K562 (cell line): ENCODE measurements around the gene DENND6A. TPM values are rescaled to one million over a fixed set of nuclear protein-coding genes. Genes with fewer than 3 reads are reported as not detected.

Experiments
- ATAC-seq: fragments of 200-7000 bp; cut with Tn5 transposase; 3 replicates; pipeline ENCODE4 v1.9.1; 2020; ENCODE audit warnings: moderate library complexity
- BruUV-seq: library from RNA; stranded (reverse); fragments of 400-500 nt; replicated peaks from 2 replicates; lab custom pipeline; 2021; lab: Mats Ljungman, UMichigan
- CTCF ChIA-PET: fragments of 300-600 bp; formaldehyde crosslinking; extraction: SDS; loops from one replicate; lab custom pipeline; 2021; ENCODE audit warnings: low intra/inter-chr PET ratio; lab: Yijun Ruan, JAX
- POLR2A ChIA-PET: fragments of 300-600, 350-650 bp; sonication (Branson Sonifier 250); formaldehyde crosslinking; extraction: SDS; loops from one replicate; lab custom pipeline; 2021; ENCODE audit warnings: antibody characterized with exemption, inconsistent platforms; lab: Yijun Ruan, JAX
- DNase-seq, 4 experiments: peaks; one replicate each; pipeline versions ENCODE4 v3.0.0 to v3.0.0-alpha.2; 2011 to 2018; ENCODE audit warnings: low spot score in 3 of 4, mixed read lengths in 3 of 4; ENCODE audit errors: extremely low read depth in 1 of 4
- FAIRE-seq: peaks from 2 replicates; lab custom pipeline; 2011; peaks lifted over from hg19 to GRCh38; lab: Jason Lieb, UNC
- H2AFZ ChIP-seq: 2 replicates; pipeline ENCODE4 v1.6.0; 2011; ENCODE audit warnings: low read depth, low read length, control low read depth, inconsistent platforms
- H3K27ac ChIP-seq: fragments of 200-600 bp; 3 replicates; pipeline ENCODE4 v1.8.0; 2011; ENCODE audit warnings: low read depth, mild to moderate bottlenecking, control low read depth, inconsistent platforms, low read length, moderate library complexity, mixed read lengths; ENCODE audit errors: extremely low read depth
- H3K27me3 ChIP-seq, 2 experiments: fragments of 300-600 bp in 1 of 2; 2 replicates in 1 of 2; 3 replicates in 1 of 2; pipeline versions ENCODE4 v1.6.0 to v1.8.0; 2011; ENCODE audit warnings: inconsistent platforms in 2 of 2, low read length in 2 of 2, mild to moderate bottlenecking in 1 of 2, mixed read lengths in 1 of 2, moderate library complexity in 1 of 2; ENCODE audit not compliant: control insufficient read depth in 2 of 2, insufficient read depth in 2 of 2
- H3K36me3 ChIP-seq: fragments of 300-600 bp; 3 replicates; pipeline ENCODE4 v1.8.0; 2011; ENCODE audit warnings: mild to moderate bottlenecking, low read length, inconsistent platforms; ENCODE audit not compliant: control insufficient read depth, insufficient read depth
- H3K4me1 ChIP-seq, 2 experiments: fragments of 200-600 bp in 1 of 2; replicated peaks in 1 of 2; 2 replicates in 1 of 2; 3 replicates in 1 of 2; pipeline versions ENCODE4 v1.5.1 to v1.8.0; 2011; ENCODE audit warnings: inconsistent platforms in 2 of 2, low read length in 2 of 2, mild to moderate bottlenecking in 1 of 2, mixed read lengths in 1 of 2, moderate library complexity in 1 of 2; ENCODE audit not compliant: control insufficient read depth in 2 of 2, insufficient read depth in 2 of 2
- H3K4me2 ChIP-seq: 2 replicates; pipeline ENCODE4 v1.6.1; 2011; ENCODE audit warnings: low read length, control low read depth, inconsistent platforms, mixed read lengths; ENCODE audit not compliant: insufficient read depth
- H3K4me3 ChIP-seq: fragments of 200-600 bp; sonication (generic), shearing (Covaris generic); 2 replicates; pipeline ENCODE4 v1.5.1; 2016; ENCODE audit warnings: control low read depth, inconsistent platforms
- H3K79me2 ChIP-seq: fragments of 200-600 bp; 3 replicates; pipeline ENCODE4 v1.8.0; 2011; ENCODE audit warnings: low read length, inconsistent platforms; ENCODE audit not compliant: control insufficient read depth, insufficient read depth
- H3K9ac ChIP-seq, 2 experiments: 2 replicates each; pipeline versions ENCODE4 v1.6.0 to v1.6.1; 2011; ENCODE audit warnings: low read depth in 2 of 2, low read length in 2 of 2, control low read depth in 1 of 2, inconsistent platforms in 1 of 2, mild to moderate bottlenecking in 1 of 2, mixed read lengths in 1 of 2; ENCODE audit not compliant: insufficient read depth in 1 of 2
- H3K9me1 ChIP-seq: one replicate; pipeline ENCODE4 v1.6.0; 2011; ENCODE audit warnings: inconsistent platforms, mild to moderate bottlenecking, low read length, moderate library complexity; ENCODE audit not compliant: control insufficient read depth, insufficient read depth
- H3K9me3 ChIP-seq: replicated peaks from 2 replicates; pipeline ENCODE4 v1.5.1; 2011; ENCODE audit warnings: low read depth, low read length, inconsistent platforms; ENCODE audit not compliant: control insufficient read depth, insufficient read depth
- H4K20me1 ChIP-seq: replicated peaks from 2 replicates; pipeline ENCODE4 v1.6.1; 2011; ENCODE audit warnings: low read length, inconsistent platforms, mixed read lengths; ENCODE audit not compliant: control insufficient read depth, insufficient read depth
- ARNT ChIP-seq, 2 experiments: fragments of 450-650 bp; IDR thresholded peaks; 2 replicates each; pipeline ENCODE4 v1.6.1; 2016; ENCODE audit warnings: mild to moderate bottlenecking in 1 of 2
- HLTF ChIP-seq: fragments of 450-650 bp; IDR thresholded peaks from 2 replicates; pipeline ENCODE4 v1.6.1; 2016
- POLR3A ChIP-seq: IDR thresholded peaks from 2 replicates; pipeline ENCODE4 v1.6.1; 2011; ENCODE audit warnings: borderline replicate concordance, mild to moderate bottlenecking, moderate library complexity; ENCODE audit not compliant: insufficient read length, insufficient read depth; ENCODE audit errors: extremely low read depth
- TAF1 ChIP-seq: IDR thresholded peaks from 2 replicates; pipeline ENCODE4 v1.6.1; 2011; ENCODE audit warnings: mild to moderate bottlenecking, low read length, moderate library complexity; ENCODE audit not compliant: insufficient read depth, control insufficient read depth, severe bottlenecking; ENCODE audit errors: extremely low read depth
- TCF3 ChIP-seq: sonication (generic); formaldehyde crosslinking; IDR thresholded peaks from 2 replicates; pipeline ENCODE4 v1.4.0; 2020; ENCODE audit warnings: mild to moderate bottlenecking, missing genetic modification reagents
- ZBTB7A ChIP-seq: IDR thresholded peaks from 2 replicates; pipeline ENCODE4 v1.6.1; 2011; ENCODE audit warnings: low read depth, mild to moderate bottlenecking, low read length, moderate library complexity, borderline replicate concordance; ENCODE audit not compliant: control insufficient read depth
- ZFP1 ChIP-seq: fragments of 450-650 bp; formaldehyde crosslinking; IDR thresholded peaks from 2 replicates; pipeline ENCODE4 v1.4.0; 2020; ENCODE audit warnings: mild to moderate bottlenecking, mixed read lengths
- ZNF740 ChIP-seq, 3 experiments: fragments of 200-800 bp in 1 of 3; sonication (Bioruptor generic) in 1 of 3; sonication (generic) in 1 of 3; formaldehyde crosslinking in 1 of 3; IDR thresholded peaks; 2 replicates each; pipeline versions ENCODE4 v1.6.1 to v1.8.0; 2016 to 2022; ENCODE audit warnings: mild to moderate bottlenecking in 2 of 3, missing compliant biosample characterization in 2 of 3, missing genetic modification characterization in 2 of 3, missing genetic modification reagents in 1 of 3
- WGBS: fragments of 100-300 bp; shearing (Covaris generic); methylation state at CpG from one replicate; pipeline ENCODE4 v1.1.6; 2016; ENCODE audit warnings: low coverage, mixed read lengths; ENCODE audit not compliant: insufficient coverage; ENCODE audit errors: missing lambda C conversion rate; 5-methylcytosine and 5-hydroxymethylcytosine counted together
- in situ Hi-C: fragments of 300-500 bp; cut with MboI; formaldehyde crosslinking; loops from 4 replicates; pipeline ENCODE4 v1.15.0; 2018; ENCODE audit warnings: inconsistent platforms, mixed read lengths
- intact Hi-C: fragments of 100-400 bp; cut with micrococcal nuclease; formaldehyde crosslinking; loops from 2 replicates; pipeline ENCODE4 v1.14.2; 2022
- polyA plus RNA-seq, 8 experiments: library from polyadenylated mRNA; depleted of rRNA in 4 of 8; stranded (reverse) in 5 of 8; unstranded in 3 of 8; fragments of >200 nt; fragmentation: Nextera tagmentation in 2 of 8; fragmentation: Illumina TruSeq in 1 of 8; extraction: Ambion mirVana in 2 of 8; extraction: Trizol in 1 of 8; gene quantifications; 2 replicates each; pipeline versions ENCODE4 v1.2.1 to v1.2.3, GENCODE V29; 2011 to 2014; ENCODE audit warnings: inconsistent platforms in 1 of 8, missing spikeins in 1 of 8
- total RNA-seq, 7 experiments: library from RNA; depleted of rRNA in 6 of 7; stranded (reverse); fragments of >200 nt in 6 of 7; fragmentation: Illumina TruSeq in 2 of 7; extraction: Trizol in 2 of 7; gene quantifications; 2 replicates each; pipeline versions ENCODE4 v1.2.1 to v1.2.3, GENCODE V29; 2011 to 2021; ENCODE audit warnings: low replicate concordance in 1 of 7

Gene DENND6A
- total and polyA plus RNA-seq, 9 of the 15 experiments (the other 6 are each of a cell fraction or from before 2014, with no cell fraction given), result 1.5 to 12.7 (median 7.1) TPM

DNA sequence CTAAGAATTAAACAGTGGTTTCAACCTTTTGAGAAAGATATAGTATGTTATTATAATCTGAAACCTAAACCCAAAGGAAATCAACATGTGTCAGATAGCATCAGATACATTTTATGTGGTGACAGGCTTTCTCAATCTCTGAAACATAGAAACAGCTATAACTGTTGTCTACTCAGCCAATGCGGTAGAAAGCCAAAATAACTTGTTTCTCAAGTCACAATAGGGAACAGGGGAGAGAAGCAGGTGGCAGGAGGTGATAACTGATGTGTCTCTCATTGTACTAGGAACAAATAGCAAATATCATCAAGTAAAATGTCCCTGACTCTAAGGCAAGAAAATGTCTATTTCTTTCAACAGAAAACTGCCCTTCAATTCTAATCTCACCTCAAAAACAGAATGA, 38.6 kb downstream of the DENND6A start:
- ATAC-seq (no peak), FAIRE-seq (no peak), DNase-seq (no peak)
- Histone ChIP-seq H3K4me1 (peaks cover 0 to 3% of the 10 kb centered on the region in 2 experiments; a peak in 1 of 5 replicates), H3K4me3 (no peak overlapping the region), H3K9ac (no peak overlapping the region), H4K20me1 (no peaks in the 10 kb centered on the region), H3K27me3 (no peaks in the 10 kb centered on the region), H2AFZ (no peak overlapping the region), H3K79me2 (no peaks in the 10 kb centered on the region), H3K27ac (no peak overlapping the region), H3K36me3 (peaks cover 15% of the 10 kb centered on the region; the same call in 2 of the 3 replicates), H3K9me3 (no peaks in the 10 kb centered on the region), H3K9me1 (no peaks in the 10 kb centered on the region), H3K4me2 (no peak overlapping the region)
- BruUV-seq, result no TSS peak
- intact Hi-C loops (no loop called here), in situ Hi-C loops (no loop called here)
- ChIA-PET CTCF (no interaction called here), POLR2A (interaction anchor here (0.6 to 1.1 kb wide), 3 partner anchors 17 to 161 kb away, joined by 3 to 4 read pairs (median 3); partner anchors contain the start of gene ARF4)
- 29% methylated on average over 1 of the region's 1 CpG for WGBS
- peak; percentile 33 for TF ChIP-seq TCF3 (CRISPR knock-in tag)
- no peak for TF ChIP-seq ZBTB7A

GRCh38 chr3:57652203-57652602, 40.7 kb downstream of the DENND6A start:
- no peaks in the 10 kb centered on the region for H3K9me1 ChIP-seq
- ATAC-seq, result peak; percentile 77
- no peaks in the 10 kb centered on the region for H3K27me3 ChIP-seq
- peak overlapping the region; percentile 32; the same call in 1 of the 3 replicates for H3K27ac ChIP-seq
- no peaks in the 10 kb centered on the region for H4K20me1 ChIP-seq
- no peaks in the 10 kb centered on the region for H3K79me2 ChIP-seq
- 21% methylated on average over 3 of the region's 3 CpGs for WGBS
- H3K4me3 ChIP-seq, result no peak overlapping the region
- no peak overlapping the region for H2AFZ ChIP-seq
- H3K4me1 ChIP-seq, result peaks cover 0 to 3% of the 10 kb centered on the region in 2 experiments; a peak in 1 of 5 replicates
- intact Hi-C loops (no loop called here), in situ Hi-C loops (no loop called here)
- H3K4me2 ChIP-seq, result no peak overlapping the region
- no TSS peak for BruUV-seq
- FAIRE-seq, result peak; percentile 19
- H3K36me3 ChIP-seq, result peaks cover 13% of the 10 kb centered on the region; the same call in 2 of the 3 replicates
- ChIA-PET POLR2A (interaction anchor here (0.9 kb wide), 1 partner anchor 22 kb away, joined by 3 read pairs; no protein-coding TSS in a partner anchor), CTCF (no interaction called here)
- H3K9me3 ChIP-seq, result no peaks in the 10 kb centered on the region
- H3K9ac ChIP-seq, result no peak overlapping the region
- peak in 2 of 4 experiments; percentile 7 to 42 for DNase-seq
- no peak for TF ChIP-seq ZFP1 (CRISPR knock-in tag)
- TF ChIP-seq ARNT (IDR thresholded peaks at IDR 0.05), result no peak
- TF ChIP-seq POLR3A, result no peak
- TF ChIP-seq TAF1, result no peak
- TF ChIP-seq ZNF740 (CRISPR knock-in tag; IDR thresholded peaks at IDR 0.05), result no peak
- no peak for TF ChIP-seq ZNF740 (tag; IDR thresholded peaks at IDR 0.05)
- TF ChIP-seq HLTF, result no peak
